ENCODE results near the gene NCAN. TPM values are rescaled to one million over a fixed set of nuclear protein-coding genes. Genes with fewer than 3 reads are reported as not detected.

NCAN gene
- total and polyA plus RNA-seq, 2 of the 13 experiments (the other 11 are each of a cell fraction or from before 2014, with no cell fraction given): not detected

DNA sequence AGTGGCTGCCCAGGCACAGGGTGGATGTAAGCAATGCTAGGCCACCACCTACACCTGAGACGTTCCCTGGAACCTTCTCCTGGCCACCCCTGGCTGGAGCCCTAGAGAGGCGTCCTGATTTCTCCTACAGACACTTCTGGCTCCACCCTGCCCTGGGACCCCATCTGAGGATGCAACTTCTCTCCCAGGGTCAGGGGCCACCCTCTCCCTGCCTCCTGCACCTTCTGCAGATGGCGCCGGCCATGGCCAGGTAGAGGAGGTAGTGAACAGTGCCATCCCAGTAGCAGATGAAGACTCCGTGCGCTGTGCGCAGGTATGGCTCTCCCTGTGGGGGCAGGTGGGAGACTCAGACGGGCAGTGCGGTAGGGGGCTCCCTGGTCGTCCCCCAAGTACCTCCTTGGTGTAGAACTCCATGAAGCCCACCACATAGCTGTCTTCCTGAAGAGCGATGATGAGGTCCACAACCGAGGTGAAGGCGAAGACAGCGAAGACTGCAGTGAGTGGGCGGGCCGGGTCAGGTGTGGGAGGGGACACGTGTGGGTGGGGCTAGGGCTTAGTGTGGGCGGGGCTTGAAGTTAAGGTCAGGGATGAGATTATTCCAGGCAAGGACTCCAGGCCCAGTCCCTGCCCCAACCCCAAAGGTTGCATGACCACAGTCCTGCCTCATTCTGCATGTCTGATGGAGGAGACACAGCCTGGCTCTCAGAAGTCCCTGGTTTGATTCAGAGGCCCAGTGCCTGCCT, 58.4 kb downstream of the NCAN start:
- ChIA-PET POLR2A (no interaction called here), CTCF (ENCODE audit: low intra/inter-chr PET ratio, low total read pairs) (no interaction called here)
- TF ChIP-seq ISX (CRISPR knock-in tag; conservative IDR thresholded peaks at IDR 0.05): no peak
- Histone ChIP-seq H3K9me3 (ENCODE audit: low read length) (no peaks in the 10 kb centered on the region), H3K27me3 (ENCODE audit: control insufficient read depth in 1 of 2, insufficient read depth in 2 of 2, low read length in 2 of 2) (no peaks in the 10 kb centered on the region; a peak in 1 of 5 replicates), H3K36me3 (replicated peaks in 1 of 2; ENCODE audit: control insufficient read depth in 1 of 2, insufficient read depth in 2 of 2, low read length in 2 of 2) (no peaks in the 10 kb centered on the region), H3K4me2 (ENCODE audit: low read depth, low read length) (no peak overlapping the region), H3K79me2 (ENCODE audit: insufficient read depth, low read length) (no peaks in the 10 kb centered on the region), H3K27ac (ENCODE audit: extremely low read length, insufficient read depth, low read length) (no peak overlapping the region), H2AFZ (ENCODE audit: low read length) (no peak overlapping the region), H3K9ac (ENCODE audit: insufficient read depth, low read depth, low read length) (no peak overlapping the region), H3K4me3 (replicated peaks in 1 of 3; ENCODE audit: insufficient read depth in 1 of 3, low read depth in 2 of 3, low read length in 3 of 3) (no peak overlapping the region), H3K4me1 (ENCODE audit: insufficient read depth, low read length) (peaks cover 31% of the 10 kb centered on the region), H4K20me1 (ENCODE audit: insufficient read depth, low read length) (no peaks in the 10 kb centered on the region)
- intact Hi-C loops (cut with micrococcal nuclease; ENCODE audit: unreplicated experiment): loop anchor here (5.0 kb wide), 2 partner anchors 43 to 52 kb away; partner anchors contain the start of genes MAU2 and SUGP1
- WGBS (ENCODE audit: low lambda C conversion rate): 62% methylated on average over 11 of the region's 18 CpGs
- in situ Hi-C loops (cut with HindIII; ENCODE audit: extremely low pct_ligation_motif_present, low pct_unique_long_range_greater_than_20kb): no loop called here
- no peak for FAIRE-seq
- no peak for ATAC-seq
- no peak for DNase-seq (ENCODE audit: low spot score)
- no TSS peak for BruUV-seq (replicated peaks)

DNA sequence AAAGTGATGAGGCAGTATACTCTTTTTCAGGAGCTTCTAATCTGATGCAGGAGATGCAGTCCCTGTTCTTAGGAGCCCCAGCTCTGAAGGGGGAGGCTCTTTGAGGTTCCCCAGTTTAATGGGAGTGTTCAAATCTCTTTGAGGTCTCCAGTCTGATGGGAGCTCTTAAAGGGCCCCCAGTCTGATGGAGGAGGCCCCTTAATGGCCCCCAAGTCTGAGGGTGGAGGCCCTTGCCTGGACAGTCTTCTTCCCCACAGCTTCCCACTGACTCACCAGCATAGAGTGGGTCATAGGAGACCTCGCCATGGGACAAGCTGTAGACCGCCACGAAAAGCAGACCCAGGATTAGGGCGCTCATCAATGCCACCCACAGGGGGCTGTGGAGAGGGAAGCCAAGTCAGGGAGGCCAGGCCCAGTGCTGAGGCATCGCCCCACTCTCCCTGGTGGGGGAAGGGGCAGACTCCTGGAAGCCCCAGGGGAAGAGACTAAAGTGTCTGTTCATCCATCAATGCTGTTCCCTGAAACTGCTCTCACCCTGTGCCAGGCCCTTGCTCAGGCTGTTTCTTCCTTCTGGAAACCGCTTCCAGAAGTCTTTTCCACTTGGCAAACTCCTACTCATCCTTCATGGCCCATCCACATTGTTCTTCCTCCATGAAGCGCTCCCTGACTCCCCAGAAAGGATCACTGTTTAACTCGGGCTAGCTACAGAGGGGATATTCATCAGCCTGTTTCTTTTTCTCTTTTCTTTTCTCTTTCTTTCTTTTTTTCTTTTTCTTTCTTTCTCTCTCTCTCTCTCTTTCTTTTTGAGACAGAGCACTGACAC, 59.2 kb downstream of the NCAN start:
- FAIRE-seq: no peak
- TF ChIP-seq, protein P1, sequence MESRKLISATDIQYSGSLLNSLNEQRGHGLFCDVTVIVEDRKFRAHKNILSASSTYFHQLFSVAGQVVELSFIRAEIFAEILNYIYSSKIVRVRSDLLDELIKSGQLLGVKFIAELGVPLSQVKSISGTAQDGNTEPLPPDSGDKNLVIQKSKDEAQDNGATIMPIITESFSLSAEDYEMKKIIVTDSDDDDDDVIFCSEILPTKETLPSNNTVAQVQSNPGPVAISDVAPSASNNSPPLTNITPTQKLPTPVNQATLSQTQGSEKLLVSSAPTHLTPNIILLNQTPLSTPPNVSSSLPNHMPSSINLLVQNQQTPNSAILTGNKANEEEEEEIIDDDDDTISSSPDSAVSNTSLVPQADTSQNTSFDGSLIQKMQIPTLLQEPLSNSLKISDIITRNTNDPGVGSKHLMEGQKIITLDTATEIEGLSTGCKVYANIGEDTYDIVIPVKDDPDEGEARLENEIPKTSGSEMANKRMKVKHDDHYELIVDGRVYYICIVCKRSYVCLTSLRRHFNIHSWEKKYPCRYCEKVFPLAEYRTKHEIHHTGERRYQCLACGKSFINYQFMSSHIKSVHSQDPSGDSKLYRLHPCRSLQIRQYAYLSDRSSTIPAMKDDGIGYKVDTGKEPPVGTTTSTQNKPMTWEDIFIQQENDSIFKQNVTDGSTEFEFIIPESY (CRISPR knock-in tag; IDR thresholded peaks at IDR 0.05): peak; percentile 46; the same call in 1 of the 2 replicates
- no peak for TF ChIP-seq TCF7L2 (IDR thresholded peaks at IDR 0.05; ENCODE audit: low read depth, low read length)
- TF ChIP-seq ZSCAN22 (CRISPR knock-in tag; IDR thresholded peaks at IDR 0.05): peak; percentile 97
- no peak for TF ChIP-seq MYNN (CRISPR knock-in tag; IDR thresholded peaks at IDR 0.05; ENCODE audit: low read depth)
- 92% methylated on average over 6 of the region's 8 CpGs for WGBS (ENCODE audit: low lambda C conversion rate)

More for the DNA sequence above, 59.2 kb downstream of the NCAN start:
- Histone ChIP-seq H3K27ac (ENCODE audit: extremely low read length, insufficient read depth, low read length) (no peak overlapping the region), H4K20me1 (ENCODE audit: insufficient read depth, low read length) (no peaks in the 10 kb centered on the region), H3K4me3 (replicated peaks in 1 of 3; ENCODE audit: insufficient read depth in 1 of 3, low read depth in 2 of 3, low read length in 3 of 3) (no peak overlapping the region), H3K9me3 (ENCODE audit: low read length) (no peaks in the 10 kb centered on the region), H3K9ac (ENCODE audit: insufficient read depth, low read depth, low read length) (no peak overlapping the region), H3K79me2 (ENCODE audit: insufficient read depth, low read length) (no peaks in the 10 kb centered on the region), H2AFZ (ENCODE audit: low read length) (no peak overlapping the region), H3K36me3 (replicated peaks in 1 of 2; ENCODE audit: control insufficient read depth in 1 of 2, insufficient read depth in 2 of 2, low read length in 2 of 2) (no peaks in the 10 kb centered on the region), H3K27me3 (ENCODE audit: control insufficient read depth in 1 of 2, insufficient read depth in 2 of 2, low read length in 2 of 2) (no peaks in the 10 kb centered on the region; a peak in 1 of 5 replicates), H3K4me1 (ENCODE audit: insufficient read depth, low read length) (peaks cover 34% of the 10 kb centered on the region), H3K4me2 (ENCODE audit: low read depth, low read length) (no peak overlapping the region)
- intact Hi-C loops (cut with micrococcal nuclease; ENCODE audit: unreplicated experiment): loop anchor here (5.0 kb wide), 2 partner anchors 44 to 51 kb away; partner anchors contain the start of genes MAU2 and SUGP1
- DNase-seq (ENCODE audit: low spot score): no peak
- POLR2A ChIA-PET: no interaction called here
- no peak for ATAC-seq
- BruUV-seq (replicated peaks): no TSS peak
- CTCF ChIA-PET (ENCODE audit: low intra/inter-chr PET ratio, low total read pairs): no interaction called here
- in situ Hi-C loops (cut with HindIII; ENCODE audit: extremely low pct_ligation_motif_present, low pct_unique_long_range_greater_than_20kb): no loop called here

Data from HepG2 (cell line).